B cell (primary cell): ENCODE measurements around the gene NOS2. TPM values are rescaled to one million over a fixed set of nuclear protein-coding genes. Genes with fewer than 3 reads are reported as not detected.

Experiments
- ATAC-seq: fragments of 200-7000 bp; cut with Tn5 transposase; one replicate; pipeline ENCODE4 v1.10.0; 2021; ENCODE audit warnings: low read depth, mild to moderate bottlenecking, moderate number of reproducible peaks, moderate library complexity
- CTCF ChIA-PET: fragments of 350-600 bp; sonication (Branson Sonifier 250); formaldehyde crosslinking; loops from one replicate; lab custom pipeline; 2021; ENCODE audit warnings: antibody characterized with exemption, inconsistent platforms; lab: Charles Lee
- POLR2A ChIA-PET: fragments of 350-600 bp; sonication (Branson Sonifier 250); formaldehyde crosslinking; loops from one replicate; lab custom pipeline; 2021; ENCODE audit warnings: antibody characterized with exemption; lab: Charles Lee
- DNase-seq: peaks from one replicate; pipeline ENCODE4 v3.0.0; 2013
- H2AFZ ChIP-seq: 2 replicates; pipeline ENCODE4 v1.6.1; 2012; ENCODE audit warnings: mild to moderate bottlenecking, low read depth, low read length; ENCODE audit not compliant: insufficient read depth, poor library complexity, severe bottlenecking
- H3K27ac ChIP-seq, 2 donors: 1 replicate in 1 of 2; 2 replicates in 1 of 2; pipeline ENCODE4 v1.5.1; 2012 to 2013; ENCODE audit warnings: low read length in 2 of 2, mild to moderate bottlenecking in 2 of 2, moderate library complexity in 1 of 2
- H3K27me3 ChIP-seq, 4 experiments: fragments of 200-600 bp in 1 of 4; sonication (generic) in 1 of 4; replicated peaks in 1 of 4; 1 replicate in 2 of 4; 2 replicates in 2 of 4; pipeline versions ENCODE4 v1.6.1 to v1.7.0; 2013 to 2016; ENCODE audit warnings: low read length in 3 of 4, mild to moderate bottlenecking in 2 of 4, mixed read lengths in 1 of 4, moderate library complexity in 1 of 4; ENCODE audit not compliant: insufficient read depth in 4 of 4, control insufficient read depth in 3 of 4; ENCODE audit errors: control extremely low read depth in 1 of 4
- H3K36me3 ChIP-seq, 2 experiments: replicated peaks in 1 of 2; 1 replicate in 1 of 2; 2 replicates in 1 of 2; pipeline versions ENCODE4 v1.6.1 to v1.7.1; 2013; ENCODE audit warnings: low read length in 1 of 2; ENCODE audit not compliant: insufficient read depth in 2 of 2, control insufficient read depth in 1 of 2; ENCODE audit errors: control extremely low read depth in 1 of 2, extremely low read depth in 1 of 2
- H3K4me1 ChIP-seq, 2 donors: fragments of 200-600 bp in 1 of 2; sonication (generic) in 1 of 2; 1 replicate in 1 of 2; 2 replicates in 1 of 2; pipeline versions ENCODE4 v1.5.1 to v1.6.1; 2013 to 2017; ENCODE audit warnings: low read length in 2 of 2; ENCODE audit not compliant: control insufficient read depth in 2 of 2, insufficient read depth in 2 of 2
- H3K4me2 ChIP-seq: replicated peaks from 2 replicates; pipeline ENCODE3; 2012; ENCODE audit warnings: mild to moderate bottlenecking, low read depth, low read length; ENCODE audit not compliant: poor library complexity, severe bottlenecking
- H3K4me3 ChIP-seq, 5 experiments: fragments of 200-600 bp in 1 of 5; sonication (generic) in 1 of 5; 1 replicate in 3 of 5; 2 replicates in 2 of 5; pipeline versions ENCODE4 v1.5.1 to v1.7.0; 2011 to 2016; ENCODE audit warnings: low read length in 4 of 5, mild to moderate bottlenecking in 4 of 5, low read depth in 2 of 5, control low read depth in 1 of 5, moderate library complexity in 1 of 5; ENCODE audit not compliant: insufficient read depth in 1 of 5; ENCODE audit errors: control extremely low read depth in 1 of 5, extremely low read depth in 1 of 5
- H3K79me2 ChIP-seq: fragments of 200-600 bp; sonication (generic); one replicate; pipeline ENCODE4 v1.6.0; 2016; ENCODE audit warnings: low read length; ENCODE audit not compliant: control insufficient read depth, insufficient read depth
- H3K9ac ChIP-seq: fragments of 200-600 bp; sonication (generic); 2 replicates; pipeline ENCODE4 v1.6.1; 2017; ENCODE audit warnings: mild to moderate bottlenecking, low read length, moderate library complexity
- H3K9me3 ChIP-seq, 3 donors: one replicate each; pipeline versions ENCODE4 v1.6.1 to v1.7.1; 2013; ENCODE audit warnings: low read length in 2 of 3; ENCODE audit not compliant: control insufficient read depth in 2 of 3, insufficient read depth in 1 of 3; ENCODE audit errors: control extremely low read depth in 1 of 3
- H4K20me1 ChIP-seq: 2 replicates; pipeline ENCODE4 v1.6.0; 2012; ENCODE audit warnings: mild to moderate bottlenecking, low read length; ENCODE audit not compliant: insufficient read depth, control insufficient read depth, poor library complexity, severe bottlenecking
- H3K27ac Mint-ChIP-seq: one replicate; pipeline ENCODE4 v1.8.0; 2021; ENCODE audit warnings: mixed read lengths
- H3K27me3 Mint-ChIP-seq: one replicate; pipeline ENCODE4 v1.8.0; 2021; ENCODE audit warnings: mixed read lengths
- H3K4me1 Mint-ChIP-seq: one replicate; pipeline ENCODE4 v1.8.0; 2021; ENCODE audit warnings: mixed read lengths
- H3K4me3 Mint-ChIP-seq: one replicate; pipeline ENCODE4 v1.8.0; 2021; ENCODE audit warnings: mixed read lengths
- H3K9me3 Mint-ChIP-seq: one replicate; pipeline ENCODE4 v1.8.0; 2022; ENCODE audit warnings: mixed read lengths; ENCODE audit not compliant: insufficient read depth
- CTCF ChIP-seq: fragments of 200-600 bp; IDR thresholded peaks from one replicate; pipeline ENCODE4 v1.8.0; 2022; ENCODE audit warnings: antibody characterized with exemption, mild to moderate bottlenecking
- EZH2 ChIP-seq: IDR thresholded peaks from 2 replicates; pipeline ENCODE4 v1.6.1; 2012; ENCODE audit warnings: borderline replicate concordance, low read depth, mild to moderate bottlenecking, moderate library complexity, low read length; ENCODE audit not compliant: insufficient read depth, poor library complexity, severe bottlenecking
- WGBS: methylation state at CpG from one replicate; pipeline ENCODE4 v1.1.5; 2013; ENCODE audit warnings: missing lambda C conversion rate; ENCODE audit not compliant: insufficient coverage; 5-methylcytosine and 5-hydroxymethylcytosine counted together
- intact Hi-C: fragments of 100-400 bp; cut with micrococcal nuclease; formaldehyde crosslinking; loops from one replicate; pipeline ENCODE4 v1.10.0; 2022
- polyA plus RNA-seq: library from polyadenylated mRNA; depleted of rRNA; stranded (reverse); fragments of >200 nt; gene quantifications from 2 replicates; pipeline ENCODE4 v1.2.3, GENCODE V29; 2012
- total RNA-seq, 2 donors: library from RNA; stranded (reverse); fragments of 120-200 nt in 1 of 2; gene quantifications; 1 replicate in 1 of 2; 2 replicates in 1 of 2; pipeline versions ENCODE4 v1.2.3 to v1.2.4, GENCODE V29; 2013 to 2022

NOS2 gene
- total and polyA plus RNA-seq, 2 donors (not counting 1 experiment from before 2014, with no cell fraction given), result 0.12 TPM

DNA sequence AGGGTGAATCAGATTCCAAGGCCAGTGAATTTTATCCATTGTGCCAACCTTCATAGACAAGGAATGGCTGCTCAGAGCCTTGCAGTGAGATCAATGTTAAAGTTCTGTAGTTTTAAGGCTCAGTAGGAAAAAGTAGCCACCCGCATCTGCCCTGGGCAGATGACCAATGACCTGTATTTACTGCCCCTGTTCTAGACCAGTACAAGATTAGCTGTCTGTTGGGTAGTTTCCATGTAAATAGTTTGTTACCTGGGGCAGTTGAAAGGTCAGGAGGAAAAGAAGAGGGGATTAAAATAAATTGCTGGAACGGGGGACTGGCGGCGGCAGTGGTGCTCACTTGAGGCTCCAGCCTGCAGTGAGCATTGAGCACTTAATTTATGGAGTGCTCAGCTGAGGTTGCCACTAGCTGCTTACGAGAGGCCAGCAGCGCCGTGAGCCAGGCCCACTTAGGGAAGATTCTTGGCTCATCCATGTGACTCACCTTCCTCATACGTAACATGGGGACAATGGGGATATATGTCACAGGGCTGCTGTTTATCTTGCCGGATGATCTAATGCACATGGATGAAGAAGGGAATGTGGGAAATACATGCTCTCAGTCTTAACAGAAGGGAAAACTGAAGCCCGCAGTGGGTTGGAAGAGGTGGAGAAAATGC, 10.7 kb upstream of the NOS2 start:
- H3K79me2 ChIP-seq, result no peaks in the 10 kb centered on the region
- 86% methylated on average over 9 of the region's 10 CpGs for WGBS
- H3K27me3 ChIP-seq, result no peaks in the 10 kb centered on the region
- no peaks in the 10 kb centered on the region for H3K9me3 ChIP-seq
- H3K36me3 ChIP-seq, result no peaks in the 10 kb centered on the region
- peaks cover 27% of the 10 kb centered on the region for H3K4me1 Mint-ChIP-seq
- intact Hi-C loops, result no loop called here
- H3K27me3 Mint-ChIP-seq, result peaks cover 5% of the 10 kb centered on the region
- H3K4me2 ChIP-seq, result no peak overlapping the region
- POLR2A ChIA-PET, result no interaction called here
- no peak overlapping the region for H3K27ac ChIP-seq
- no peak overlapping the region for H2AFZ ChIP-seq
- H3K9me3 Mint-ChIP-seq, result no peaks in the 10 kb centered on the region
- H3K9ac ChIP-seq, result no peak overlapping the region
- H3K4me3 Mint-ChIP-seq, result no peak overlapping the region
- no peaks in the 10 kb centered on the region for H4K20me1 ChIP-seq
- TF ChIP-seq EZH2 (no peak), CTCF (no peak)
- H3K4me3 ChIP-seq, result no peak overlapping the region
- H3K4me1 ChIP-seq, result peaks cover 23 to 34% of the 10 kb centered on the region in 2 donors
- no peak for DNase-seq
- CTCF ChIA-PET, result interaction anchor here (0.9 to 1.0 kb wide), 2 partner anchors 69 to 82 kb away, joined by 3 read pairs; partner anchors contain the start of gene LYRM9
- H3K27ac Mint-ChIP-seq, result no peak overlapping the region
- no peak for ATAC-seq

- Histone ChIP-seq H3K9me3 (no peaks in the 10 kb centered on the region), H2AFZ (peak overlapping the region; percentile 12), H3K36me3 (no peaks in the 10 kb centered on the region), H3K4me3 (no peak overlapping the region), H3K4me2 (no peak overlapping the region), H4K20me1 (no peaks in the 10 kb centered on the region), H3K79me2 (no peaks in the 10 kb centered on the region), H3K9ac (no peak overlapping the region), H3K4me1 (peaks cover 26 to 41% of the 10 kb centered on the region in 2 donors), H3K27me3 (no peaks in the 10 kb centered on the region), H3K27ac (no peak overlapping the region)
- H3K4me1 Mint-ChIP-seq, result peaks cover 34% of the 10 kb centered on the region
- no peak overlapping the region for H3K27ac Mint-ChIP-seq
- no peak for ATAC-seq
- ChIA-PET CTCF (interaction anchor here (6.3 kb wide), 1 partner anchor 70 kb away, joined by 252 read pairs; no protein-coding TSS in a partner anchor), POLR2A (no interaction called here)
- H3K9me3 Mint-ChIP-seq, result no peaks in the 10 kb centered on the region
- no peak for DNase-seq
- TF ChIP-seq EZH2, result no peak
- 70% methylated on average over 4 of the region's 7 CpGs for WGBS
- H3K27me3 Mint-ChIP-seq, result peaks cover 5% of the 10 kb centered on the region
- intact Hi-C loops, result no loop called here
- H3K4me3 Mint-ChIP-seq, result no peak overlapping the region
These were observed 10.0 kb upstream of the NOS2 start for GRCh38 chr17:27810211-27810901.
